Spleen (tissue), 11 donors: ENCODE results near the gene CCL28. TPM values are rescaled to one million over a fixed set of nuclear protein-coding genes. Genes with fewer than 3 reads are reported as not detected.
A peak's percentile ranks its signal among the peaks of the same experiment; 100 is the strongest.

ENCODE experiments used
- DNase-seq: peaks from one replicate; pipeline ENCODE4 v3.0.0-alpha.2; 2020
- H3K27ac ChIP-seq, 8 donors: fragments of 200-600 bp; sonication (generic) in 7 of 8; 1 replicate in 4 of 8; 2 replicates in 4 of 8; pipeline versions ENCODE4 v1.5.0 to v1.8.0; 2016 to 2021; ENCODE audit warnings: inconsistent platforms in 4 of 8, mild to moderate bottlenecking in 4 of 8, moderate library complexity in 1 of 8
- H3K27me3 ChIP-seq, 7 donors: fragments of 200-600 bp; sonication (generic) in 6 of 7; replicated peaks in 1 of 7; 1 replicate in 4 of 7; 2 replicates in 3 of 7; pipeline versions ENCODE4 v1.5.0 to v1.8.0; 2016 to 2021; ENCODE audit warnings: inconsistent platforms in 3 of 7, mild to moderate bottlenecking in 1 of 7
- H3K36me3 ChIP-seq, 6 donors: fragments of 200-600 bp; sonication (generic) in 5 of 6; 1 replicate in 4 of 6; 2 replicates in 2 of 6; pipeline versions ENCODE4 v1.5.0 to v1.8.0; 2016 to 2021; ENCODE audit warnings: inconsistent platforms in 2 of 6
- H3K4me1 ChIP-seq, 6 donors: fragments of 200-600 bp; sonication (generic) in 5 of 6; 1 replicate in 3 of 6; 2 replicates in 3 of 6; pipeline versions ENCODE4 v1.5.0 to v1.8.0; 2016 to 2021; ENCODE audit warnings: inconsistent platforms in 3 of 6
- H3K4me3 ChIP-seq, 8 donors: fragments of 200-600 bp; sonication (generic) in 7 of 8; 1 replicate in 4 of 8; 2 replicates in 4 of 8; pipeline versions ENCODE4 v1.5.0 to v1.8.0; 2016 to 2021; ENCODE audit warnings: inconsistent platforms in 4 of 8, mild to moderate bottlenecking in 4 of 8, moderate library complexity in 2 of 8
- H3K9me3 ChIP-seq, 8 donors: fragments of 200-600 bp; sonication (generic) in 7 of 8; 1 replicate in 4 of 8; 2 replicates in 4 of 8; pipeline versions ENCODE4 v1.5.0 to v1.8.0; 2016 to 2021; ENCODE audit warnings: inconsistent platforms in 4 of 8
- POLR2A ChIP-seq, 3 donors: fragments of 450-650 bp; IDR thresholded peaks; one replicate each; pipeline ENCODE4 v1.5.1; 2017; ENCODE audit warnings: antibody characterized with exemption in 3 of 3, mild to moderate bottlenecking in 1 of 3
- POLR2AphosphoS5 ChIP-seq, 3 donors: sonication (generic); formaldehyde crosslinking; IDR thresholded peaks; one replicate each; pipeline ENCODE4 v1.5.1; 2017; ENCODE audit warnings: antibody characterized with exemption in 3 of 3
- WGBS, 5 donors: extraction: QIAGEN DNeasy Blood & Tissue Kit in 3 of 5; methylation state at CpG; one replicate each; pipeline versions ENCODE4 v1.1.5 to v1.1.7; 2013 to 2018; 5-methylcytosine and 5-hydroxymethylcytosine counted together
- intact Hi-C: fragments of 100-400 bp; cut with DNase I; formaldehyde crosslinking; loops from one replicate; pipeline ENCODE4 v1.15.0; 2023; ENCODE audit warnings: low total_unique reads
- polyA plus RNA-seq, 3 donors: library from polyadenylated mRNA; stranded (reverse); fragments of 200-250 nt; gene quantifications; one replicate each; pipeline ENCODE4 v1.2.1, GENCODE V29; 2013
- total RNA-seq, 7 donors: library from RNA; depleted of rRNA in 3 of 7; stranded (reverse); fragments of >200 nt in 3 of 7; fragmentation: NEBNext Ultra II Directional in 4 of 7; extraction: Animal tissue kit (Norgen Biotek cat#: 25700) in 4 of 7; gene quantifications; one replicate each; pipeline versions ENCODE4 v1.1.0 to v1.2.1, GENCODE V29; 2016 to 2021
- TF ChIP-seq, protein P1 (sequence below), 11 experiments: fragments of 200-600 bp in 7 of 11; fragments of 450-650 bp in 4 of 11; sonication (generic) in 4 of 11; IDR thresholded peaks in 8 of 11; conservative IDR thresholded peaks in 3 of 11; 1 replicate in 7 of 11; 2 replicates in 4 of 11; pipeline versions ENCODE4 v1.4.0 to v1.8.0; 2016 to 2021; ENCODE audit warnings: antibody characterized with exemption in 11 of 11, inconsistent platforms in 4 of 11, mild to moderate bottlenecking in 1 of 11
- donor health status: healthy with polysubstance abuse.
- donor health status: DM: no; HTN: no; CAD: no; lungs with moderate emphysema.
- donor health status: DM: no; HTN: no; CAD: no.
- donor health status: Bipolar disorder and iron deficiency.
- donor health status: healthy.
- donor health status: DM: no; HTN: no; CAD: no.
- donor health status: DM: yes; HTN: yes; CAD: no.

The CCL28 gene
- total and polyA plus RNA-seq, 10 donors: 3.7 to 17.1 (median 11.6) TPM

DNA sequence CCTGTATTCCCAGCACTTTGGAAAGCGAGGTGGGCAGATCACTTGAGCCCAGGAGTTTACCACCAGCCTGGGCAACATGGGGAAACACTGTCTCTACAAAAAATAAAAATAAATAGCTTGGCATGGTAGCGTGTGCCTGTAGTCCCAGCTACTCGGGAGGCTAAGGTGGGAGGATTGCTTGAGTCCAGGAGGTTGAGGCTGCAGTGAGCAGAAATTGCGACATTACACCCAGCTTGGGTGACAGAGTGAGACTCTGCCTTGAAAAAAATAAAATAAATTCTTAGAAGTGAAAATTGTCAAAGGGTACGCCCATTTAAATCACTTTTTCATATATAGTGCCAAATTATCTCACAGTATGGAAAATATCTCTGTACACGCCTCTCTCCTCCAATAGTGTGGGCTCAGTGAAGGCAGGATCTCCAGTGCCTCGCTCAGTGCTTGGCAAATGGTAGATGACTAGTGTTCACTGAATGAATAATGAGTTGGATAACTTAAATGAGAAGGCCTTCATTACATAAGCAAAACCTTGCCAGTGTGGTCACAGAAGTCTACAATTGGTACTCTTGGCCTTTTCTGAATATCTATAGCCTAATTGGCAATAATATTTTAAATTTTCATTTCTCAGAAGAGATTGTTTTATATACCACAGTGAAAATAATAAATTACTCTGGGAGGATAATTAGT, 9.4 kb upstream of the CCL28 start:
- Histone ChIP-seq H3K4me1 (no peaks in the 10 kb centered on the region), H3K27ac (no peak overlapping the region), H3K4me3 (no peak overlapping the region), H3K9me3 (no peaks in the 10 kb centered on the region), H3K27me3 (no peaks in the 10 kb centered on the region), H3K36me3 (no peaks in the 10 kb centered on the region)
- TF ChIP-seq POLR2AphosphoS5 (IDR thresholded peaks at IDR 0.05) (no peak), POLR2A (IDR thresholded peaks at IDR 0.05) (no peak)
- TF ChIP-seq, protein P1, sequence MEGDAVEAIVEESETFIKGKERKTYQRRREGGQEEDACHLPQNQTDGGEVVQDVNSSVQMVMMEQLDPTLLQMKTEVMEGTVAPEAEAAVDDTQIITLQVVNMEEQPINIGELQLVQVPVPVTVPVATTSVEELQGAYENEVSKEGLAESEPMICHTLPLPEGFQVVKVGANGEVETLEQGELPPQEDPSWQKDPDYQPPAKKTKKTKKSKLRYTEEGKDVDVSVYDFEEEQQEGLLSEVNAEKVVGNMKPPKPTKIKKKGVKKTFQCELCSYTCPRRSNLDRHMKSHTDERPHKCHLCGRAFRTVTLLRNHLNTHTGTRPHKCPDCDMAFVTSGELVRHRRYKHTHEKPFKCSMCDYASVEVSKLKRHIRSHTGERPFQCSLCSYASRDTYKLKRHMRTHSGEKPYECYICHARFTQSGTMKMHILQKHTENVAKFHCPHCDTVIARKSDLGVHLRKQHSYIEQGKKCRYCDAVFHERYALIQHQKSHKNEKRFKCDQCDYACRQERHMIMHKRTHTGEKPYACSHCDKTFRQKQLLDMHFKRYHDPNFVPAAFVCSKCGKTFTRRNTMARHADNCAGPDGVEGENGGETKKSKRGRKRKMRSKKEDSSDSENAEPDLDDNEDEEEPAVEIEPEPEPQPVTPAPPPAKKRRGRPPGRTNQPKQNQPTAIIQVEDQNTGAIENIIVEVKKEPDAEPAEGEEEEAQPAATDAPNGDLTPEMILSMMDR (IDR thresholded peaks at IDR 0.05 in 8 of 11, conservative IDR thresholded peaks at IDR 0.05 in 3 of 11): no peak
- intact Hi-C loops: no loop called here
- WGBS, 5 donors: 85 to 95% (median 93%) methylated on average over 7 of the region's 7 CpGs
- no peak for DNase-seq

- DNase-seq: no peak
- Histone ChIP-seq H3K9me3 (no peaks in the 10 kb centered on the region), H3K4me3 (no peak overlapping the region), H3K27ac (no peak overlapping the region), H3K36me3 (no peaks in the 10 kb centered on the region), H3K27me3 (no peaks in the 10 kb centered on the region), H3K4me1 (no peaks in the 10 kb centered on the region)
- WGBS, 5 donors: 63 to 84% (median 70%) methylated on average over 4 of the region's 4 CpGs
- peak in 2 of 3 donors; percentile 25 to 28 for TF ChIP-seq POLR2AphosphoS5 (IDR thresholded peaks at IDR 0.05)
- TF ChIP-seq, protein P1 (IDR thresholded peaks at IDR 0.05 in 8 of 11, conservative IDR thresholded peaks at IDR 0.05 in 3 of 11): no peak
- intact Hi-C loops: no loop called here
Observed at GRCh38 chr5:43420241-43420640, 8.1 kb upstream of the CCL28 start.

- intact Hi-C loops: no loop called here
- no peak for DNase-seq
- Histone ChIP-seq H3K4me1 (no peaks in the 10 kb centered on the region), H3K27ac (no peak overlapping the region), H3K27me3 (no peaks in the 10 kb centered on the region), H3K4me3 (no peak overlapping the region), H3K36me3 (no peaks in the 10 kb centered on the region), H3K9me3 (no peaks in the 10 kb centered on the region)
- TF ChIP-seq, protein P1 (IDR thresholded peaks at IDR 0.05 in 8 of 11, conservative IDR thresholded peaks at IDR 0.05 in 3 of 11): no peak
- TF ChIP-seq POLR2AphosphoS5 (IDR thresholded peaks at IDR 0.05) (no peak), POLR2A (IDR thresholded peaks at IDR 0.05) (no peak)
- 80 to 96% (median 93%) methylated on average over 2 of the region's 2 CpGs for WGBS, 5 donors
Observed at GRCh38 chr5:43418561-43418960, 6.4 kb upstream of the CCL28 start.

- 38 to 63% (median 53%) methylated on average over 3 of the region's 3 CpGs for WGBS, 5 donors
- H3K36me3 ChIP-seq: no peaks in the 10 kb centered on the region
- no peak for TF ChIP-seq POLR2AphosphoS5 (IDR thresholded peaks at IDR 0.05)
- TF ChIP-seq, protein P1 (IDR thresholded peaks at IDR 0.05 in 8 of 11, conservative IDR thresholded peaks at IDR 0.05 in 3 of 11): no peak
- no peak for TF ChIP-seq POLR2A (IDR thresholded peaks at IDR 0.05)
- DNase-seq: no peak
- no peak overlapping the region for H3K4me3 ChIP-seq
- H3K4me1 ChIP-seq: no peaks in the 10 kb centered on the region
- no peaks in the 10 kb centered on the region for H3K27me3 ChIP-seq
- intact Hi-C loops: no loop called here
- H3K27ac ChIP-seq: no peak overlapping the region
- H3K9me3 ChIP-seq: no peaks in the 10 kb centered on the region
Observed at GRCh38 chr5:43416803-43417394, 4.7 kb upstream of the CCL28 start.
